Measurements from ENCODE around the gene MCOLN1.

Gene MCOLN1

GRCh38 chr19:7504684-7505083, 17.7 kb upstream of the MCOLN1 start:
- TF ChIP-seq ISL1 (CRISPR knock-in tag; IDR thresholded peaks at IDR 0.05) (no peak), SNAI2 (CRISPR knock-in tag; IDR thresholded peaks at IDR 0.05) (no peak), PATZ1 (CRISPR knock-in tag; IDR thresholded peaks at IDR 0.05; ENCODE audit: borderline replicate concordance) (no peak)
- no peak for ATAC-seq

- ATAC-seq, result no peak
- TF ChIP-seq ZNF565 (CRISPR knock-in tag; conservative IDR thresholded peaks at IDR 0.05; ENCODE audit: low read depth) (no peak), CSRNP3 (CRISPR knock-in tag; IDR thresholded peaks at IDR 0.05) (no peak)
These were observed 17.1 kb upstream of the MCOLN1 start for GRCh38 chr19:7505288-7505681.

DNA sequence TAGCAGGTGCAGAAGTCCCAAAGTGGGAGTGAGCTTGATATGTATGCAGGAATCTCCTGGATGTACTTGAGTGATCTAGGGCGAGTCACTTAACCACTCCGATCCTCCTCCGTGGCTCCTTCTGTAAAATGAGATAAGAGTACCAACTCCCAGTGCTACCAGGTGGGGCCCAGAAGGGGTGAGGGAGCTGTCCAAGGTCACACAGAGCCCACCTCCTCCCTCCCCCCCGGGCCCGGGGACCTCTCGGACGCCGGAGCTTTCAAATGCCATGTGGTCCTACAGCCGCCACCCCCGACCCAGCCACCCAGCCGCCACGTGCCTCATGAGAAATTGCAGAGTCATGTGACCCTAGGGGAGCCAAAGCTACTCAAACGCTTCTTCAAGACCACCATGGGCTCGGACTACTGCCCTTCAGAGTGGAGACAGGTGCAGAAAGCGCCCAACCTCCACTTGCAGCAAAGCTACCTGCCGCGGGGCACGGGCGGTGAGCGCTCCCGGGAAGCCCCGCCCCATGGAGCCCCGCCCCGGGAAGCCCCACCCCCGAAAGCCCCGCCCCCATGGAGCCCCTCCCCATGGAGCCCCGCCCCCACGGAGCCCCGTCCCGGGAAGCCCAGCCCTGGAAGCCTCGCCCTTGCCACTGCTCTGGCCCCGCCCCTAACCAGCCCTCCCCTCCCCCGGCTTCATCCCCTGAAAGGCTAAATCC, 16.6 kb upstream of the MCOLN1 start:
- no peak for TF ChIP-seq PPARA (CRISPR knock-in tag; IDR thresholded peaks at IDR 0.05; ENCODE audit: borderline replicate concordance)
- no peak for TF ChIP-seq TOX (CRISPR knock-in tag; IDR thresholded peaks at IDR 0.05; ENCODE audit: borderline replicate concordance)
- TF ChIP-seq ZFP30 (CRISPR knock-in tag; IDR thresholded peaks at IDR 0.05), result no peak
- TF ChIP-seq, protein P1, sequence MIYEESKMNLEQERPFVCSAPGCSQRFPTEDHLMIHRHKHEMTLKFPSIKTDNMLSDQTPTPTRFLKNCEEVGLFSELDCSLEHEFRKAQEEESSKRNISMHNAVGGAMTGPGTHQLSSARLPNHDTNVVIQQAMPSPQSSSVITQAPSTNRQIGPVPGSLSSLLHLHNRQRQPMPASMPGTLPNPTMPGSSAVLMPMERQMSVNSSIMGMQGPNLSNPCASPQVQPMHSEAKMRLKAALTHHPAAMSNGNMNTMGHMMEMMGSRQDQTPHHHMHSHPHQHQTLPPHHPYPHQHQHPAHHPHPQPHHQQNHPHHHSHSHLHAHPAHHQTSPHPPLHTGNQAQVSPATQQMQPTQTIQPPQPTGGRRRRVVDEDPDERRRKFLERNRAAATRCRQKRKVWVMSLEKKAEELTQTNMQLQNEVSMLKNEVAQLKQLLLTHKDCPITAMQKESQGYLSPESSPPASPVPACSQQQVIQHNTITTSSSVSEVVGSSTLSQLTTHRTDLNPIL (CRISPR knock-in tag; IDR thresholded peaks at IDR 0.05; ENCODE audit: low read depth), result no peak
- no peak for TF ChIP-seq RARB (CRISPR knock-in tag; IDR thresholded peaks at IDR 0.05)
- no peak for TF ChIP-seq ZNF70 (CRISPR knock-in tag; IDR thresholded peaks at IDR 0.05)
- TF ChIP-seq ESRRG (CRISPR knock-in tag; IDR thresholded peaks at IDR 0.05), result no peak
- no peak for TF ChIP-seq ZFP3 (CRISPR knock-in tag; IDR thresholded peaks at IDR 0.05)
- peak; percentile 38 for ATAC-seq

DNA sequence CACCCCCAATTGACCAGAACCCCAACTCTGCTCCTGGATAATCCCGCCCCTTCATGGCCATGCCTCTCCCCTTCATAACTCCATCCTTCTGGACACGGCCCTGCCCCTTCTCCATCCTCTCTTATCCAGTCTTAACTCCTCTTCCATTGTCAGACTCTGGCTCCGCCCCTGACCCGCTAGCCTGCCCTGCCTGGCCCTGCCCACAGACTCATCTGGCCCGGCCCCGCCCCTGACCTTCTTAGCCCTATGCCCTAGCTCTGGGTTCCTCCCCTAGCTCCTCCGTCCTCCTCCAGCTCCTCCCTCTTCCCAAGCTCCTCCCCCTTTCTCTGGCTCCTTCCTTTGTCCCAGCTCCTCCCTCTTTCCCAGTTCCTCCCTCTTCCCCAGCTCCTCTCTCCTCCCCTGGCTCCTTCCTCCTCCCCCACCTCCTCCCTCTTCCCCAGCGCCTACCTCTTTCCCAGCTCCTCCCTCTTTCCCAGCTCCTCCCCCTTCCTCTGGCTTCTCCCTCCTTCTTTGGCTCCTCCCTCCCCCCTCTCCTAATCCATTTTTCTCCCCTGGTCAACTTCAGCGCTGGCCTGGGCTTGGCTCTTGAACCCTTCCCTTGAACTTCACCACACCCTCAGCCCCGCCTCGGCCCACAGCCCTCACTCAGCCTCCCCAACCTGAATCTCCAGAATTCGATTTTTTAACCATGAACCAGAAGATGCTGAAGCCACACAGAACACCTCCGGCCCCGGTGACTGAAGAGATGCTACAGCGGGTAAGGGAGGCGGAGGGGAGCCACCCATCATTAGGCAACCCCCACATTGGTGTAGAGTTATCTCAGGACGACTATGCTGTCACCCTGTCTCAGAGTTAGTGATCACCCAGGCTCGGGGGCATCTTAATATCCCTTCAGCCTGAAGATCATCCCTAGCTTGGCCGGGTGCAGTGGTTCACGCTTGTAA, 15.8 kb upstream of the MCOLN1 start:
- peak; percentile 86 for ATAC-seq
- TF ChIP-seq, protein P1 (CRISPR knock-in tag; IDR thresholded peaks at IDR 0.05; ENCODE audit: low read depth), result no peak
- TF ChIP-seq PATZ1 (CRISPR knock-in tag; IDR thresholded peaks at IDR 0.05; ENCODE audit: borderline replicate concordance) (no peak), CSDC2 (CRISPR knock-in tag; IDR thresholded peaks at IDR 0.05) (no peak), ZNF565 (CRISPR knock-in tag; conservative IDR thresholded peaks at IDR 0.05; ENCODE audit: low read depth) (no peak), ZFP30 (CRISPR knock-in tag; IDR thresholded peaks at IDR 0.05) (no peak), TCF4 (CRISPR knock-in tag; IDR thresholded peaks at IDR 0.05; ENCODE audit: borderline replicate concordance) (no peak), ISL1 (CRISPR knock-in tag; IDR thresholded peaks at IDR 0.05) (no peak), OSR1 (CRISPR knock-in tag; IDR thresholded peaks at IDR 0.05) (no peak), ARNTL (CRISPR knock-in tag; IDR thresholded peaks at IDR 0.05; ENCODE audit: borderline replicate concordance, low read depth) (no peak), TOX (CRISPR knock-in tag; IDR thresholded peaks at IDR 0.05; ENCODE audit: borderline replicate concordance) (no peak), SNAI2 (CRISPR knock-in tag; IDR thresholded peaks at IDR 0.05) (no peak), POU6F1 (CRISPR knock-in tag; IDR thresholded peaks at IDR 0.05; ENCODE audit: borderline replicate concordance, low read depth) (no peak), PPARA (CRISPR knock-in tag; IDR thresholded peaks at IDR 0.05; ENCODE audit: borderline replicate concordance) (no peak), GLIS3 (CRISPR knock-in tag; IDR thresholded peaks at IDR 0.05) (no peak), BACH2 (CRISPR knock-in tag; IDR thresholded peaks at IDR 0.05; ENCODE audit: borderline replicate concordance) (no peak), TSHZ2 (CRISPR knock-in tag; IDR thresholded peaks at IDR 0.05) (no peak)
